ENCODE data around the gene FKBP4. TPM values are rescaled to one million over a fixed set of nuclear protein-coding genes. Genes with fewer than 3 reads are reported as not detected.

The FKBP4 gene
- total and polyA plus RNA-seq, 4 donors = 21.3 to 38.7 (median 31.6) TPM

GRCh38 chr12:2785017-2785416 lies 9.8 kb upstream of the FKBP4 start:
- DNase-seq (ENCODE audit: low spot score) = no peak
- 45% methylated on average over 5 of the region's 5 CpGs for WGBS
- H3K36me3 ChIP-seq (ENCODE audit: control insufficient read depth in 4 of 4, insufficient read depth in 3 of 4, low read depth in 1 of 4, low read length in 3 of 4) = no peaks in the 10 kb centered on the region
- no peak overlapping the region for H3K9ac ChIP-seq (ENCODE audit: low read depth in 1 of 2, low read length in 2 of 2)
- TF ChIP-seq REST (IDR thresholded peaks at IDR 0.05) = no peak
- TF ChIP-seq RAD21 (IDR thresholded peaks at IDR 0.05) = no peak
- no peak for TF ChIP-seq ZBTB33 (IDR thresholded peaks at IDR 0.05)
- no peak for TF ChIP-seq FOXA2 (IDR thresholded peaks at IDR 0.05)
- TF ChIP-seq TAF1 (conservative IDR thresholded peaks at IDR 0.05) = no peak
- TF ChIP-seq EGR1 (IDR thresholded peaks at IDR 0.05; ENCODE audit: low read depth in 2 of 2) = no peak
- TF ChIP-seq JUND (IDR thresholded peaks at IDR 0.05) = no peak
- TF ChIP-seq HNF4G (IDR thresholded peaks at IDR 0.05) = no peak
- TF ChIP-seq CTCF (IDR thresholded peaks at IDR 0.05; ENCODE audit: low read depth, low read length, missing input control) = no peak
- TF ChIP-seq NR2F2 (IDR thresholded peaks at IDR 0.05) = no peak
- no peak for TF ChIP-seq RXRA (IDR thresholded peaks at IDR 0.05)
- TF ChIP-seq GABPA (IDR thresholded peaks at IDR 0.05 in 1 of 2, conservative IDR thresholded peaks at IDR 0.05 in 1 of 2) = no peak
- no peak for TF ChIP-seq ATF3 (IDR thresholded peaks at IDR 0.05)
- TF ChIP-seq MAX (IDR thresholded peaks at IDR 0.05) = no peak
- H3K27me3 ChIP-seq (ENCODE audit: control insufficient read depth in 4 of 4, insufficient read depth in 4 of 4, low read length in 3 of 4) = no peaks in the 10 kb centered on the region
- no peaks in the 10 kb centered on the region for H3K9me3 ChIP-seq (ENCODE audit: control insufficient read depth in 4 of 4, low read length in 3 of 4)
- no peak overlapping the region for H3K27ac ChIP-seq (ENCODE audit: low read depth in 1 of 2, low read length in 2 of 2)
- H3K4me1 ChIP-seq (ENCODE audit: control insufficient read depth in 4 of 4, insufficient read depth in 4 of 4, low read length in 3 of 4) = peaks cover 0 to 6% (median 3%) of the 10 kb centered on the region in 4 donors
- H3K4me3 ChIP-seq (ENCODE audit: low read depth in 1 of 3, low read length in 3 of 3) = no peak overlapping the region

GRCh38 chr12:2791089-2791488 lies 3.7 kb upstream of the FKBP4 start:
- Histone ChIP-seq H3K4me3 (ENCODE audit: low read depth in 1 of 3, low read length in 3 of 3) (no peak overlapping the region), H3K27ac (ENCODE audit: low read depth in 1 of 2, low read length in 2 of 2) (no peak overlapping the region), H3K27me3 (ENCODE audit: control insufficient read depth in 4 of 4, insufficient read depth in 4 of 4, low read length in 3 of 4) (no peaks in the 10 kb centered on the region), H3K4me1 (ENCODE audit: control insufficient read depth in 4 of 4, insufficient read depth in 4 of 4, low read length in 3 of 4) (peaks cover 1 to 10% (median 2%) of the 10 kb centered on the region in 4 donors), H3K9me3 (ENCODE audit: control insufficient read depth in 4 of 4, low read length in 3 of 4) (no peaks in the 10 kb centered on the region), H3K9ac (ENCODE audit: low read depth in 1 of 2, low read length in 2 of 2) (no peak overlapping the region), H3K36me3 (ENCODE audit: control insufficient read depth in 4 of 4, insufficient read depth in 3 of 4, low read depth in 1 of 4, low read length in 3 of 4) (no peaks in the 10 kb centered on the region)
- TF ChIP-seq HNF4A (conservative IDR thresholded peaks at IDR 0.05) (no peak), FOXA1 (IDR thresholded peaks at IDR 0.05) (no peak), FOXA2 (IDR thresholded peaks at IDR 0.05) (no peak), SP1 (IDR thresholded peaks at IDR 0.05) (no peak), JUND (IDR thresholded peaks at IDR 0.05) (no peak), NR2F2 (IDR thresholded peaks at IDR 0.05) (no peak)
- no peak for DNase-seq (ENCODE audit: low spot score)
- WGBS = 92% methylated on average over 6 of the region's 6 CpGs
